Right lobe of liver (tissue), 4 donors: ENCODE results near the gene GPRC5C.

Experiments used
- CTCF ChIP-seq, 4 donors: fragments of 200-600 bp in 3 of 4; fragments of 450-650 bp in 1 of 4; IDR thresholded peaks; one replicate each; pipeline versions ENCODE4 v1.5.1 to v1.8.0; 2016 to 2022; ENCODE audit warnings: antibody characterized with exemption in 4 of 4, mild to moderate bottlenecking in 2 of 4
- POLR2A ChIP-seq: fragments of 450-650 bp; IDR thresholded peaks from one replicate; pipeline ENCODE4 v1.6.1; 2017; ENCODE audit warnings: antibody characterized with exemption, mild to moderate bottlenecking
- donor health status: DM: no; HTN: no; CAD: no.
- donor health status: DM: no; HTN: no; CAD: no.
- donor health status: DM: no; HTN: yes; CAD: no.

- TF ChIP-seq CTCF (IDR thresholded peaks at IDR 0.05) (no peak), POLR2A (no peak)
These were observed 15.8 kb downstream of the GPRC5C start for GRCh38 chr17:74447628-74448159.
